ENCODE measurements around the gene PRICKLE4.

PRICKLE4 gene

DNA sequence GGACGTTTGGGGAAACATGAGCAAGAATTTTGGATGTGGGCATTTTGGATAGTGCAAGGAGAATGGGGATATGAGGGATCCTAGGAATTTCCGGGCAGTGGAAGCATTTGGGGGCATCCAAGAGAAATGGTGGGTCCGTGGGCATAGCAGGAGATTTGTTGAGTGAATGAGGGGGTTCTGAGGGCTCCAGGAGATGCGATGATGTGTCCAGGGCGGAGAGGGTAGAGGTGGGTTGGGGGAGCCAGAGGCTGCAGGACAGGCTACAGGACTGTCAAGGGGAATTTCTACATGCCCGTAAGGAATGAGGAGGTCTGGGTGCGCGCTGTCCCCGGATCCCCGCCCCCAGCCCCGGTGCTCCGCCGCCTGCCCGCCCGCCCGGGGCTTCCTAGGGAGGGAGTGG lies 1.2 kb upstream of the PRICKLE4 start:
- H3K9me3 ChIP-seq (ENCODE audit: insufficient read depth, low read depth, low read length), result no peaks in the 10 kb centered on the region
- H3K9ac ChIP-seq (ENCODE audit: low read depth, low read length, poor library complexity, severe bottlenecking), result peak overlapping the region; percentile 79

DNA sequence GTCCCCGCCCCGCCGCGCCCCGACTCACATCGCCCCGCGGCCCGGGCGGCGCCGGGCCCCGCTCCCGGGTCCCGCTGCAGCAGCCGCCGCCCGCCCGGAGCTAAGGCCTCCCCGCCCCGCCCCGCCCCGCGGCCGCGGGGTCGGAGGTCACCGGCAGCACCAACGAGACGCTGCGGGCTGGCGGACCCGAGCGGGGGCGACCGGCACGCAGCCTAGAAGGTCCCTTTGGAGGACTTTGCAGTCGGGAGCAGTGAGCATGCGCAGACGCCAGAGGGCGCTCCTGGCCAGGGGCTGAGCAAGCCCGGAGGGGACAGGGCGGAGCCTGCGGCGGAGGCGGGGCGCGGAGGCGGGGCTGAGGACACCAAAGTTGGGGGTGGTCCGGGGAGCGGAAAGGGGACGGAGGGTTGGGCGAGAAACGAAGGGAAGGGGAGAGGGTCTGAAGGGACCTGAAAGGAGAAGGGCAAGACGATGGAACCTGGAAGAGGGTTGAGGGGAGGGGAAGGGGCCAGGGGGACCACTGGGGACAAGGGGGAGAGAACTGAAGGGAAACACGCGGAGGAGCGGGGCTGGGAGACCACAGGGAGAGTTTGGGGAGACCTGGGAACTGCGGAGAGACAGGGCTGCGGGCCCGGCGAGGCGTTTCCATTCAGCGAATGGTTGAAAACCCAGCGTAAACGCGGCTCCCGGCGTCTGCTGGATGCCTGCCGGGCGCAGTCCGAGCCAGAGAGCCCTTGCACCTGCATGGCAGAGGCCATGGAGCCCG lies 613 bp upstream of the PRICKLE4 start, which contains the start of gene FRS3:
Gene FRS3, minus strand, starts transcription at position 113 of the 763 bp plus-strand sequence. CDS start 2,913 bp downstream, outside the sequence.
- Histone ChIP-seq H3K27me3 (ENCODE audit: insufficient read depth, low read length, poor library complexity, severe bottlenecking) (no peaks in the 10 kb centered on the region), H3K9ac (ENCODE audit: low read depth, low read length, poor library complexity, severe bottlenecking) (peak within 1 kb of the TSS; percentile 79), H3F3A (ENCODE audit: low read depth) (no peaks in the 10 kb centered on the region), H3K9me3 (ENCODE audit: insufficient read depth, low read depth, low read length) (no peaks in the 10 kb centered on the region), H2AFZ (ENCODE audit: low read length) (peak within 1 kb of the TSS; percentile 92), H4K20me1 (ENCODE audit: insufficient read depth, low read length, poor library complexity, severe bottlenecking) (peaks cover 5% of the 10 kb centered on the region), H3K4me3 (ENCODE audit: low read length, poor library complexity, severe bottlenecking) (peak within 1 kb of the TSS; percentile 96), H3K4me1 (ENCODE audit: insufficient read depth, low read length, poor library complexity, severe bottlenecking) (peaks cover 19% of the 10 kb centered on the region), H3K79me2 (ENCODE audit: insufficient read depth, low read length) (peaks cover 9% of the 10 kb centered on the region), H3K36me3 (ENCODE audit: insufficient read depth, low read length) (no peaks in the 10 kb centered on the region), H3K9me2 (replicated peaks; ENCODE audit: low read depth, low read length) (no peaks in the 10 kb centered on the region), H3K4me2 (ENCODE audit: low read depth, low read length, poor library complexity, severe bottlenecking) (peak within 1 kb of the TSS; percentile 97)
- TF ChIP-seq, protein P1, sequence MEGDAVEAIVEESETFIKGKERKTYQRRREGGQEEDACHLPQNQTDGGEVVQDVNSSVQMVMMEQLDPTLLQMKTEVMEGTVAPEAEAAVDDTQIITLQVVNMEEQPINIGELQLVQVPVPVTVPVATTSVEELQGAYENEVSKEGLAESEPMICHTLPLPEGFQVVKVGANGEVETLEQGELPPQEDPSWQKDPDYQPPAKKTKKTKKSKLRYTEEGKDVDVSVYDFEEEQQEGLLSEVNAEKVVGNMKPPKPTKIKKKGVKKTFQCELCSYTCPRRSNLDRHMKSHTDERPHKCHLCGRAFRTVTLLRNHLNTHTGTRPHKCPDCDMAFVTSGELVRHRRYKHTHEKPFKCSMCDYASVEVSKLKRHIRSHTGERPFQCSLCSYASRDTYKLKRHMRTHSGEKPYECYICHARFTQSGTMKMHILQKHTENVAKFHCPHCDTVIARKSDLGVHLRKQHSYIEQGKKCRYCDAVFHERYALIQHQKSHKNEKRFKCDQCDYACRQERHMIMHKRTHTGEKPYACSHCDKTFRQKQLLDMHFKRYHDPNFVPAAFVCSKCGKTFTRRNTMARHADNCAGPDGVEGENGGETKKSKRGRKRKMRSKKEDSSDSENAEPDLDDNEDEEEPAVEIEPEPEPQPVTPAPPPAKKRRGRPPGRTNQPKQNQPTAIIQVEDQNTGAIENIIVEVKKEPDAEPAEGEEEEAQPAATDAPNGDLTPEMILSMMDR (conservative IDR thresholded peaks at IDR 0.05; ENCODE audit: low read length), result peak; percentile 88
- TF ChIP-seq EZH2phosphoT487 (IDR thresholded peaks at IDR 0.05; ENCODE audit: borderline replicate concordance), result no peak

More for the DNA sequence above, 1.2 kb upstream of the PRICKLE4 start:
- Histone ChIP-seq H4K20me1 (ENCODE audit: insufficient read depth, low read length, poor library complexity, severe bottlenecking) (peaks cover 5% of the 10 kb centered on the region), H3K4me2 (ENCODE audit: low read depth, low read length, poor library complexity, severe bottlenecking) (peak overlapping the region; percentile 90), H3K9me2 (replicated peaks; ENCODE audit: low read depth, low read length) (no peaks in the 10 kb centered on the region), H2AFZ (ENCODE audit: low read length) (no peak overlapping the region; the same call in 1 of the 2 replicates), H3K4me1 (ENCODE audit: insufficient read depth, low read length, poor library complexity, severe bottlenecking) (peaks cover 18% of the 10 kb centered on the region), H3K4me3 (ENCODE audit: low read length, poor library complexity, severe bottlenecking) (peak overlapping the region; percentile 96), H3K27me3 (ENCODE audit: insufficient read depth, low read length, poor library complexity, severe bottlenecking) (no peaks in the 10 kb centered on the region), H3K36me3 (ENCODE audit: insufficient read depth, low read length) (no peaks in the 10 kb centered on the region), H3K79me2 (ENCODE audit: insufficient read depth, low read length) (peaks cover 9% of the 10 kb centered on the region), H3F3A (ENCODE audit: low read depth) (no peaks in the 10 kb centered on the region)
- TF ChIP-seq EZH2phosphoT487 (IDR thresholded peaks at IDR 0.05; ENCODE audit: borderline replicate concordance), result no peak
- TF ChIP-seq, protein P1 (conservative IDR thresholded peaks at IDR 0.05; ENCODE audit: low read length), result no peak

DNA sequence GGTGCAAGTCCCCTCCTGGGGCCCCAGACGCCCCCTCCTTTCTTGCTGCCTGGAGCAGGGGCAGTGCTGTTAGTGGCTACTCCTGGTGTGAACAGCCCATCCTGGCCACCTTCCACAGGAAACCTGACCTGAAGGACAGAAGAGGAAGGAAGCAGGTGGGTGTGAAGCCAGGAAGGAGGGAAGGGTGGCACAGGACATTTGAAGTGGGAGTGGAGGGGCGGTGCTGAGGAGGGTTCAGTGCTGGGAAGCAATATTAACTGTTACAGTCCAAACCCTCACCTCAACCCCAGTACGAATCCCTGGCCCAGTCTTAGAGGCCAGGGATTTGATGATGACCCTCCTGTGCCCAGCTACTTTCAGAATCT lies 766 bp downstream of the PRICKLE4 start:
- Histone ChIP-seq H3K4me2 (ENCODE audit: low read depth, low read length, poor library complexity, severe bottlenecking) (peak overlapping the region; percentile 97), H3K27me3 (ENCODE audit: insufficient read depth, low read length, poor library complexity, severe bottlenecking) (no peaks in the 10 kb centered on the region), H2AFZ (ENCODE audit: low read length) (0 out of 2 replicates have a peak overlapping the region, but pooled peaks have one; percentile 59), H3K79me2 (ENCODE audit: insufficient read depth, low read length) (peaks cover 19% of the 10 kb centered on the region), H3F3A (ENCODE audit: low read depth) (no peaks in the 10 kb centered on the region), H3K36me3 (ENCODE audit: insufficient read depth, low read length) (no peaks in the 10 kb centered on the region), H3K9me2 (replicated peaks; ENCODE audit: low read depth, low read length) (no peaks in the 10 kb centered on the region), H3K9me3 (ENCODE audit: insufficient read depth, low read depth, low read length) (no peaks in the 10 kb centered on the region), H3K4me3 (ENCODE audit: low read length, poor library complexity, severe bottlenecking) (peak overlapping the region; percentile 91), H4K20me1 (ENCODE audit: insufficient read depth, low read length, poor library complexity, severe bottlenecking) (peaks cover 10% of the 10 kb centered on the region), H3K9ac (ENCODE audit: low read depth, low read length, poor library complexity, severe bottlenecking) (peak overlapping the region; percentile 73), H3K4me1 (ENCODE audit: insufficient read depth, low read length, poor library complexity, severe bottlenecking) (peaks cover 31% of the 10 kb centered on the region)
- TF ChIP-seq, protein P1 (conservative IDR thresholded peaks at IDR 0.05; ENCODE audit: low read length), result no peak
- TF ChIP-seq EZH2phosphoT487 (IDR thresholded peaks at IDR 0.05; ENCODE audit: borderline replicate concordance), result no peak
